Parathyroid adenoma (tissue), 2 donors: ENCODE results near the gene EGFR.

Experiments used
- H2AFZ ChIP-seq: fragments of 300-600 bp; sonication (generic); one replicate; pipeline ENCODE4 v1.7.0; 2017; ENCODE audit warnings: antibody characterized with exemption, mild to moderate bottlenecking
- H3K27ac ChIP-seq: fragments of 300-600 bp; sonication (generic); one replicate; pipeline ENCODE4 v1.7.0; 2017
- H3K27me3 ChIP-seq: fragments of 300-600 bp; sonication (generic); one replicate; pipeline ENCODE4 v1.7.0; 2017; ENCODE audit warnings: low read length; ENCODE audit not compliant: control insufficient read depth, insufficient read depth
- H3K36me3 ChIP-seq: fragments of 300-600 bp; sonication (generic); one replicate; pipeline ENCODE4 v1.7.0; 2017; ENCODE audit warnings: low read length; ENCODE audit not compliant: control insufficient read depth, insufficient read depth
- H3K4me1 ChIP-seq: fragments of 300-600 bp; sonication (generic); one replicate; pipeline ENCODE4 v1.7.0; 2017; ENCODE audit warnings: control low read depth
- H3K4me2 ChIP-seq: fragments of 300-600 bp; sonication (generic); one replicate; pipeline ENCODE4 v1.7.0; 2017; ENCODE audit warnings: low read length
- H3K4me3 ChIP-seq: fragments of 300-600 bp; sonication (generic); one replicate; pipeline ENCODE4 v1.7.0; 2017; ENCODE audit warnings: low read depth, low read length
- H3K79me2 ChIP-seq: fragments of 300-600 bp; sonication (generic); one replicate; pipeline ENCODE4 v1.7.0; 2017; ENCODE audit warnings: control low read depth
- H3K9ac ChIP-seq: fragments of 300-600 bp; sonication (generic); one replicate; pipeline ENCODE4 v1.7.0; 2017; ENCODE audit warnings: mild to moderate bottlenecking
- H3K9me3 ChIP-seq: fragments of 300-600 bp; sonication (generic); one replicate; pipeline ENCODE4 v1.7.0; 2017; ENCODE audit warnings: low read length; ENCODE audit not compliant: control insufficient read depth
- CTCF ChIP-seq: fragments of 300-600 bp; sonication (generic); IDR thresholded peaks from one replicate; pipeline ENCODE4 v1.7.0; 2017; ENCODE audit warnings: antibody characterized with exemption, mild to moderate bottlenecking
- donor health status: primary hyperparathyroidism.

The EGFR gene

GRCh38 chr7:55060085-55060484 lies 41.3 kb downstream of the EGFR start:
- no peak for TF ChIP-seq CTCF
- Histone ChIP-seq H3K79me2 (no peaks in the 10 kb centered on the region), H3K36me3 (no peaks in the 10 kb centered on the region), H3K9me3 (no peaks in the 10 kb centered on the region), H3K4me2 (no peak overlapping the region), H3K27ac (no peak overlapping the region), H2AFZ (no peak overlapping the region), H3K4me1 (no peaks in the 10 kb centered on the region), H3K9ac (no peak overlapping the region), H3K4me3 (no peak overlapping the region), H3K27me3 (no peaks in the 10 kb centered on the region)

GRCh38 chr7:55060636-55061022 lies 41.8 kb downstream of the EGFR start:
- no peaks in the 10 kb centered on the region for H3K27me3 ChIP-seq
- no peak overlapping the region for H3K27ac ChIP-seq
- no peaks in the 10 kb centered on the region for H3K79me2 ChIP-seq
- H3K4me1 ChIP-seq: no peaks in the 10 kb centered on the region
- no peaks in the 10 kb centered on the region for H3K9me3 ChIP-seq
- no peak overlapping the region for H2AFZ ChIP-seq
- H3K4me3 ChIP-seq: no peak overlapping the region
- no peak overlapping the region for H3K4me2 ChIP-seq
- H3K36me3 ChIP-seq: no peaks in the 10 kb centered on the region
- H3K9ac ChIP-seq: no peak overlapping the region
- TF ChIP-seq CTCF: no peak

- no peak overlapping the region for H2AFZ ChIP-seq
- H3K27me3 ChIP-seq: no peaks in the 10 kb centered on the region
- no peaks in the 10 kb centered on the region for H3K9me3 ChIP-seq
- TF ChIP-seq CTCF: no peak
- H3K4me1 ChIP-seq: no peaks in the 10 kb centered on the region
- H3K27ac ChIP-seq: no peak overlapping the region
- H3K36me3 ChIP-seq: no peaks in the 10 kb centered on the region
- no peak overlapping the region for H3K9ac ChIP-seq
- no peak overlapping the region for H3K4me2 ChIP-seq
- H3K4me3 ChIP-seq: no peak overlapping the region
- no peaks in the 10 kb centered on the region for H3K79me2 ChIP-seq
Observed at GRCh38 chr7:55061726-55062499, 43.1 kb downstream of the EGFR start.

- no peak overlapping the region for H3K4me2 ChIP-seq
- H2AFZ ChIP-seq: no peak overlapping the region
- TF ChIP-seq CTCF: no peak
- no peaks in the 10 kb centered on the region for H3K36me3 ChIP-seq
- H3K27me3 ChIP-seq: no peaks in the 10 kb centered on the region
- H3K27ac ChIP-seq: no peak overlapping the region
- H3K9me3 ChIP-seq: no peaks in the 10 kb centered on the region
- no peaks in the 10 kb centered on the region for H3K4me1 ChIP-seq
- H3K79me2 ChIP-seq: no peaks in the 10 kb centered on the region
- H3K4me3 ChIP-seq: no peak overlapping the region
- no peak overlapping the region for H3K9ac ChIP-seq
Observed at GRCh38 chr7:55063061-55063460, 44.2 kb downstream of the EGFR start.

GRCh38 chr7:55063633-55064032 lies 44.8 kb downstream of the EGFR start:
- no peaks in the 10 kb centered on the region for H3K9me3 ChIP-seq
- H3K9ac ChIP-seq: no peak overlapping the region
- H2AFZ ChIP-seq: no peak overlapping the region
- no peak overlapping the region for H3K27ac ChIP-seq
- H3K4me1 ChIP-seq: no peaks in the 10 kb centered on the region
- H3K79me2 ChIP-seq: no peaks in the 10 kb centered on the region
- no peak for TF ChIP-seq CTCF
- no peak overlapping the region for H3K4me3 ChIP-seq
- H3K27me3 ChIP-seq: no peaks in the 10 kb centered on the region
- H3K4me2 ChIP-seq: no peak overlapping the region
- no peaks in the 10 kb centered on the region for H3K36me3 ChIP-seq
